ENCODE measurements around the gene SERF2.
"Not testable (repeated sequence)": the region's sequence is repeated elsewhere in the genome, so short reads cannot be mapped to it uniquely, and the experiment has no call there.

Gene SERF2

GRCh38 chr15:43799945-43800285 is 7.8 kb downstream of the SERF2 start, which contains the start of gene SERINC4:
Gene SERINC4, minus strand, starts transcription at chr15:43800220. Its CDS starts 234 bp downstream, at chr15:43799986.
- no peaks in the 10 kb centered on the region for H3K9me3 ChIP-seq
- H3K4me1 ChIP-seq (ENCODE audit: control insufficient read depth in 1 of 2, insufficient read depth in 1 of 2, low read depth in 1 of 2, low read length in 1 of 2): peaks cover 19 to 24% of the 10 kb centered on the region in 2 experiments
- H3K27me3 ChIP-seq: no peaks in the 10 kb centered on the region
- no peak for TF ChIP-seq CTCF (IDR thresholded peaks at IDR 0.05)
- peaks cover 52% of the 10 kb centered on the region for H3K36me3 ChIP-seq
- H3K4me3 ChIP-seq (ENCODE audit: low read depth in 1 of 2, low read length in 1 of 2): peak within 1 kb of the TSS; percentile 87 to 91
- H3K27ac ChIP-seq: peak within 1 kb of the TSS; percentile 88

GRCh38 chr15:43800286-43801141 is 8.4 kb downstream of the SERF2 start, which contains the start of gene HYPK:
Gene HYPK, plus strand, starts transcription at chr15:43800599. Its CDS starts 24 bp downstream, at chr15:43800623.
- Histone ChIP-seq H3K4me3 (ENCODE audit: low read depth in 1 of 2, low read length in 1 of 2) (peak within 1 kb of the TSS; percentile 87 to 91), H3K4me1 (ENCODE audit: control insufficient read depth in 1 of 2, insufficient read depth in 1 of 2, low read depth in 1 of 2, low read length in 1 of 2) (peaks cover 19 to 20% of the 10 kb centered on the region in 2 experiments), H3K27me3 (no peaks in the 10 kb centered on the region), H3K27ac (peak within 1 kb of the TSS; percentile 88), H3K9me3 (no peaks in the 10 kb centered on the region), H3K36me3 (peaks cover 52% of the 10 kb centered on the region)
- TF ChIP-seq CTCF (IDR thresholded peaks at IDR 0.05): peak; percentile 27

GRCh38 chr15:43802676-43803075 is 10.6 kb downstream of the SERF2 start:
- H3K9me3 ChIP-seq; H3K27me3 ChIP-seq; H3K27ac ChIP-seq; H3K4me3 ChIP-seq (ENCODE audit: low read depth in 1 of 2, low read length in 1 of 2): not testable (repeated sequence)
- H3K4me1 ChIP-seq (ENCODE audit: control insufficient read depth in 1 of 2, insufficient read depth in 1 of 2, low read depth in 1 of 2, low read length in 1 of 2): peaks cover 17 to 19% of the 10 kb centered on the region in 2 experiments
- peaks cover 56% of the 10 kb centered on the region for H3K36me3 ChIP-seq

GRCh38 chr15:43808435-43808950 is 16.4 kb downstream of the SERF2 start:
- H3K27ac ChIP-seq: peak overlapping the region; percentile 73
- no peak for TF ChIP-seq CTCF (IDR thresholded peaks at IDR 0.05)
- H3K36me3 ChIP-seq: peaks cover 80% of the 10 kb centered on the region

GRCh38 chr15:43808960-43809678 is 17.0 kb downstream of the SERF2 start:
- Histone ChIP-seq H3K36me3 (peaks cover 80% of the 10 kb centered on the region), H3K4me3 (ENCODE audit: low read depth in 1 of 2, low read length in 1 of 2) (peak overlapping the region; percentile 23 to 25), H3K27me3 (no peaks in the 10 kb centered on the region), H3K9me3 (no peaks in the 10 kb centered on the region), H3K27ac (peak overlapping the region; percentile 73), H3K4me1 (ENCODE audit: control insufficient read depth in 1 of 2, insufficient read depth in 1 of 2, low read depth in 1 of 2, low read length in 1 of 2) (peaks cover 14 to 16% of the 10 kb centered on the region in 2 experiments)
- TF ChIP-seq CTCF (IDR thresholded peaks at IDR 0.05): no peak

More at GRCh38 chr15:43808435-43808950, 16.4 kb downstream of the SERF2 start:
- Histone ChIP-seq H3K4me3 (ENCODE audit: low read depth in 1 of 2, low read length in 1 of 2) (peak overlapping the region in 1 of 2 experiments; percentile 23), H3K4me1 (ENCODE audit: control insufficient read depth in 1 of 2, insufficient read depth in 1 of 2, low read depth in 1 of 2, low read length in 1 of 2) (peaks cover 14 to 16% of the 10 kb centered on the region in 2 experiments), H3K27me3 (no peaks in the 10 kb centered on the region), H3K9me3 (no peaks in the 10 kb centered on the region)

GRCh38 chr15:43815064-43815463 is 22.9 kb downstream of the SERF2 start:
- peaks cover 68% of the 10 kb centered on the region for H3K36me3 ChIP-seq
- H3K9me3 ChIP-seq; H3K27ac ChIP-seq; H3K27me3 ChIP-seq; H3K4me3 ChIP-seq (ENCODE audit: low read depth in 1 of 2, low read length in 1 of 2); H3K4me1 ChIP-seq (ENCODE audit: control insufficient read depth in 1 of 2, insufficient read depth in 1 of 2, low read depth in 1 of 2, low read length in 1 of 2): not testable (repeated sequence)
